ENCODE results near the gene SLC35A4. TPM values are rescaled to one million over a fixed set of nuclear protein-coding genes. Genes with fewer than 3 reads are reported as not detected.

SLC35A4 gene
- total and polyA plus RNA-seq, 2 of the 13 experiments (the other 11 are each of a cell fraction or from before 2014, with no cell fraction given), result 0.71 to 4.0 TPM

DNA sequence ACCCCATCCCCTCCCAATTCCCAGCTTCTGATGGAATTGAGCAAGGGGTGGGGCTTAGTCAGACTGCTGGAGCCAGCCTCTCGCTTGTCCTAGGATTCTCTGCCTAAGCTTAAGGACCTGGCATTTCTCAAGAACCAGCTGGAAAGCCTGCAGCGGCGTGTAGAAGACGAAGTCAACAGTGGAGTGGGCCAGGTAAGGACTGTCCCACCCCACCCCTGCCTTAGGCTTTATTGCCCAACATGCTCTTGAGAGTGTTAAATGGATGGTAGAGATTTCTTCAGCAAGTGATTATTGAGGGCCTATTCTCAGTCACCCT lies 1.1 kb downstream of the SLC35A4 start:
- ChIA-PET CTCF (ENCODE audit: low intra/inter-chr PET ratio, low total read pairs) (no interaction called here), POLR2A (interaction anchor here (2.5 kb wide), 1 partner anchor 8 kb away, joined by 7 read pairs; the partner anchor contains the start of gene SRA1)
- WGBS (ENCODE audit: low lambda C conversion rate), result 91% methylated on average over 4 of the region's 4 CpGs
- in situ Hi-C loops (cut with HindIII; ENCODE audit: extremely low pct_ligation_motif_present, low pct_unique_long_range_greater_than_20kb) (loop anchor here (10.0 kb wide), 1 partner anchor 159 kb away; no protein-coding TSS in a partner anchor), intact Hi-C loops (cut with micrococcal nuclease; ENCODE audit: unreplicated experiment) (no loop called here)
- H3K9ac ChIP-seq (ENCODE audit: insufficient read depth, low read depth, low read length), result no peak overlapping the region
- H3K27ac ChIP-seq (ENCODE audit: extremely low read length, insufficient read depth, low read length), result no peak overlapping the region
- no peaks in the 10 kb centered on the region for H4K20me1 ChIP-seq (ENCODE audit: insufficient read depth, low read length)
- ATAC-seq (no peak), DNase-seq (ENCODE audit: low spot score) (no peak), FAIRE-seq (no peak)
- no peak overlapping the region for H2AFZ ChIP-seq (ENCODE audit: low read length)
- H3K36me3 ChIP-seq (replicated peaks in 1 of 2; ENCODE audit: control insufficient read depth in 1 of 2, insufficient read depth in 2 of 2, low read length in 2 of 2), result no peaks in the 10 kb centered on the region
- no peak overlapping the region for H3K4me2 ChIP-seq (ENCODE audit: low read depth, low read length)
- H3K79me2 ChIP-seq (ENCODE audit: insufficient read depth, low read length), result no peaks in the 10 kb centered on the region
- H3K9me3 ChIP-seq (ENCODE audit: low read length), result no peaks in the 10 kb centered on the region
- H3K27me3 ChIP-seq (ENCODE audit: control insufficient read depth in 1 of 2, insufficient read depth in 2 of 2, low read length in 2 of 2), result peaks cover 0 to 5% of the 10 kb centered on the region in 2 experiments; a peak in 1 of 5 replicates
- H3K4me3 ChIP-seq (replicated peaks in 1 of 3; ENCODE audit: insufficient read depth in 1 of 3, low read depth in 2 of 3, low read length in 3 of 3), result no peak overlapping the region
- BruUV-seq (replicated peaks), result no TSS peak
- peaks cover 24% of the 10 kb centered on the region for H3K4me1 ChIP-seq (ENCODE audit: insufficient read depth, low read length)
- TF ChIP-seq, protein P1, sequence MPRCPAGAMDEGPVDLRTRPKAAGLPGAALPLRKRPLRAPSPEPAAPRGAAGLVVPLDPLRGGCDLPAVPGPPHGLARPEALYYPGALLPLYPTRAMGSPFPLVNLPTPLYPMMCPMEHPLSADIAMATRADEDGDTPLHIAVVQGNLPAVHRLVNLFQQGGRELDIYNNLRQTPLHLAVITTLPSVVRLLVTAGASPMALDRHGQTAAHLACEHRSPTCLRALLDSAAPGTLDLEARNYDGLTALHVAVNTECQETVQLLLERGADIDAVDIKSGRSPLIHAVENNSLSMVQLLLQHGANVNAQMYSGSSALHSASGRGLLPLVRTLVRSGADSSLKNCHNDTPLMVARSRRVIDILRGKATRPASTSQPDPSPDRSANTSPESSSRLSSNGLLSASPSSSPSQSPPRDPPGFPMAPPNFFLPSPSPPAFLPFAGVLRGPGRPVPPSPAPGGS (CRISPR knock-in tag; IDR thresholded peaks at IDR 0.05), result no peak
- TF ChIP-seq ATRX (CRISPR knock-in tag; IDR thresholded peaks at IDR 0.05; ENCODE audit: borderline replicate concordance), result no peak
- TF ChIP-seq TFAP4 (IDR thresholded peaks at IDR 0.05; ENCODE audit: borderline replicate concordance, low read depth), result no peak
- TF ChIP-seq ZNF558 (CRISPR knock-in tag; IDR thresholded peaks at IDR 0.05; ENCODE audit: borderline replicate concordance), result no peak
- TF ChIP-seq ZMYM3 (CRISPR knock-in tag; IDR thresholded peaks at IDR 0.05), result no peak
- TF ChIP-seq KLF16 (CRISPR knock-in tag; IDR thresholded peaks at IDR 0.05), result no peak
- TF ChIP-seq GFI1 (CRISPR knock-in tag; IDR thresholded peaks at IDR 0.05; ENCODE audit: borderline replicate concordance), result no peak
- no peak for TF ChIP-seq HES4 (CRISPR knock-in tag; IDR thresholded peaks at IDR 0.05; ENCODE audit: borderline replicate concordance)
- no peak for TF ChIP-seq TRIM24 (CRISPR knock-in tag; IDR thresholded peaks at IDR 0.05)
- no peak for TF ChIP-seq SATB2 (CRISPR knock-in tag; IDR thresholded peaks at IDR 0.05)
- TF ChIP-seq PAWR (CRISPR knock-in tag; IDR thresholded peaks at IDR 0.05; ENCODE audit: borderline replicate concordance), result no peak
- TF ChIP-seq SUZ12 (IDR thresholded peaks at IDR 0.05; ENCODE audit: low read depth, low read length), result no peak
- no peak for TF ChIP-seq SMC3 (IDR thresholded peaks at IDR 0.05; ENCODE audit: low read length)
- no peak for TF ChIP-seq ZNF563 (CRISPR knock-in tag; IDR thresholded peaks at IDR 0.05)
- TF ChIP-seq MTA1 (CRISPR knock-in tag; IDR thresholded peaks at IDR 0.05; ENCODE audit: borderline replicate concordance), result no peak
- TF ChIP-seq AGO1 (IDR thresholded peaks at IDR 0.05; ENCODE audit: low read depth, low read length, poor library complexity, severe bottlenecking), result no peak

Measured in HepG2 (cell line).